Endometrial microvascular endothelial cells (primary cell): ENCODE measurements around the gene HMGCS2. TPM values are rescaled to one million over a fixed set of nuclear protein-coding genes. Genes with fewer than 3 reads are reported as not detected.

ENCODE experiments used
- in situ Hi-C: cut with HindIII; loops from 2 replicates; pipeline ENCODE4 v1.10.0; 2017; ENCODE audit warnings: low sequenced_read_pairs, low pct_unique_long_range_greater_than_20kb; ENCODE audit errors: inconsistent ontology term
- total RNA-seq: library from RNA; depleted of rRNA; stranded (reverse); fragments of >200 nt; gene quantifications from one replicate; pipeline ENCODE4 v1.2.3, GENCODE V29; 2015; ENCODE audit errors: inconsistent ontology term

HMGCS2 gene
- total RNA-seq, 1 donor from 2014 or later: not detected

DNA sequence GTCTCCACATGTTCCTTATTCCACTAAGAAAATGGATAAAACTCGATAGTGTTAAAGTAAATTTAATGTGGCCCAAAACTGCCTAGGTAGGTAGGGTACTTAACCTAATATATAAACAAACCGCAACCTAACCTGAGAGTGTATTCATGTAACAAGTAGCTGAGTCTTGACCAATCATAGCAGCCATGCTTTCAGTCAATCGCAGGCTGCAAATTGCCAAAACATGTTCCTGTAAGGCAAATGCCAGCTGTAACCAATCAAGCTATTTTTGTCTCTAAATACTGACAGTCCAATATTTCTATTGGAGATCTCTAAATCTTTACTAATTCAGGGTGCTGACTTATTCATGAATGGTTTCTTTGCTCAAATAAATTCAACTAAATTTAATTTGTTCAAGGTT is 3.1 kb upstream of the HMGCS2 start:
- in situ Hi-C loops: no loop called here

DNA sequence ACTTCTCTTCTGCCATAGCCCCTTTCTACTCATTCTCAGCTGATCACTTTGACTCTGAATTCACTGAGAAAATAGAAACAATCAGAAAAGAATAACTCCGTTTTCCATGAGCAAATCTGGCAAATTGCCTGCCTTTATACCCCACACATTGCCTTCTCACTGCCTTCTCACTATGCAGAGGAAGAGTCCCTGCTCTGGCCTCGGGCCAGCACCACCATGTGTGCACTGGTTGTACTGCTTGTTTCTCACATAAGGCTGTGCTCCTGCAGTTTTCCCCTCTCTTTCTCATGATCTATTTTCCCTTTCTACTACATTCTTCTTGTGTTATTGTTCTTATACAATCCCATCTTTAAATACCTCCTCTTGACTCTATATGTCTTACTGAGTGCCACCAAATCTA is 2.3 kb upstream of the HMGCS2 start:
- in situ Hi-C loops: no loop called here

DNA sequence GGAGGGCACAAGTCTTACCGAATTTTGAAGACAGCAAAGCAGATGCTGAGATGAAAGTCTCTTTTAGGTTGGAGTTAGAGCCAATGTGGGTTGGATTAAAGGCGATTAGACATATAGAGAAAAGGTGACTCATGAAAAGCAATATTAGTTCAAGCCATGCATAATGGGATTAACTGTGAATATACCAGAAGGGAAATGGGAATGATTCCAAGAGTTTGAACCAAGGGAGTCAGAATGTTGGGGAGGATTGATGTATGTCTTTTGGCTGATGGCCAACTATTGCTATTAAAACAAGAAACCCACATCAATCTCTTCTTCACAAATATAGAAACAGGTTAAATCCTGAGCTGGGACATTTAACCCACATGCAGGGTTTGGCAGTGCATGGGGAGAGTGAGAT is 1.2 kb downstream of the HMGCS2 start:
- in situ Hi-C loops: no loop called here

DNA sequence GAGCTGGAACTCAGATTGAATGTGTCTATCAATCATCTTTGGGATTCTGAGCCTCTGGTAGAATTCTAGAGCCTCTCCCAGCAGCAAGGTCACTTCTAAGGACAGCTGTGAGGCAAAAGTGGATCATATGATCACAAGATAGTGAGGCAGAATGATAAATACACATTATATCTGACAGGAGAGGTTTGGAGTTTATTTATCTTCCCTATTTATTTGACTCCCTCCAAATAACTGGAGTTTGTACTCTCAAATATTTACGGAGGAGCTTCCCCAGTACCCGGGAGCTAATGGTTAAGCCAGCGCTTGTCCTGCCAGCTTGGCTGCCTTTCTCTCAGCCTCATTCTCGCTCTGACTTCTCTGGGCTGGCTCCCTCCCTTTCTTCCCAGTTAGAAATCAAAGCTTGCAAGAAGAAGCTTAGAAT is 2.3 kb downstream of the HMGCS2 start:
- in situ Hi-C loops: no loop called here

DNA sequence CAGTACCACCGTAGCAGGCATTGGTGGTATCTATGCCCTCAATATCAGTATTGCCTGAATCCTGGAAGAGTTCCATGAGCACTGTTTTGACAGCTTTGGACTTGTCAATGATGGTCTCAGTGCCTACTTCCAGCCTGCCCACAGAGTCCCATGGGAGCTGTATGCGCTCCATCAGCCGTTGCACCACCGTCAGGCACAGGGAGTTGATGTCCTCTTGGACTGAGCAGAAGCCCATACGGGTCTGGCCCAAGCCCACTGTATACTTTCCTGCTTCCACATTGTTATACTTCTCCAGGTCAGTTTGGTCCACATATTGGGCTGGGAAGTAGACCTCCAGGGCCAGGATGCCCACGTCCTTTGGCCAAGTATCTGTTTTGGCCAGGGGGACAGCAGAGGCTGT is 4.5 kb downstream of the HMGCS2 start:
- in situ Hi-C loops: no loop called here

DNA sequence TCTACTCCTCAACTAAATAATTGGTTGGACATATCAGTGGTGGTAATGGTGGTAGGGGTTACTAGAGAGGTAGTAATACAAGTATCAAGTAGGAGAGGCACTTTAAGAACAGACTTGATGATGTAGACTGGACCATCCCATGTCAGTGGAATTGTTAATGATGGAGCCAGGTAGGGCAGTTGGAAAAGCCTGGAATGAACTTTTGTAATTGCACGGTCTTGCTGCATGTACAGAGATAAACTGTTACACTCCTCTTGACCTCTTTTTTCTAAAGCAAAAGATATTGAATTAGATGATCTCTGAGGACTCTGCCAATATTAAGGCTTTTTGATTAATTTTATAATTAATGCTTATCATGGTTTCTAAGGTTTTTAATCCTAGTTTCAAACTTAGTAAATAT is 5.8 kb downstream of the HMGCS2 start:
- in situ Hi-C loops: no loop called here

DNA sequence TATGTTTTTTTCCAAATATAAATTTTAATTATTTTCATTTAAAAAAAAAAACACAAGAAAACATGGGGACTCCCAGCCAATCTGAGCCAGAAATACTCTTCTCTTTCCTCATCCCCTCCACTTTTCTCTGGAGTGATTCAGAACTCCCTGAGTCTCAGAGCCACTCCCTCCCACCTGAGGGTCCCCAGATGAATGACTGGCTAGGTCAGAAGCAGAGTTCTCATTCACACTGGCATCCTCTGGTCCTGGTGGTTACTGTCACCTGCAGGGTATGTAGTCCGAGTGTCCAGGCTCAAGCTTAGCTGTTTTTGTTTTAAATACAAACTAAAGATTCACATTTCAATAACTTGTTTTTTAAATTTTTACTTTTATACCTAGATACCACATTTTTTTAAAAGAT is 6.3 kb downstream of the HMGCS2 start:
- in situ Hi-C loops: no loop called here

DNA sequence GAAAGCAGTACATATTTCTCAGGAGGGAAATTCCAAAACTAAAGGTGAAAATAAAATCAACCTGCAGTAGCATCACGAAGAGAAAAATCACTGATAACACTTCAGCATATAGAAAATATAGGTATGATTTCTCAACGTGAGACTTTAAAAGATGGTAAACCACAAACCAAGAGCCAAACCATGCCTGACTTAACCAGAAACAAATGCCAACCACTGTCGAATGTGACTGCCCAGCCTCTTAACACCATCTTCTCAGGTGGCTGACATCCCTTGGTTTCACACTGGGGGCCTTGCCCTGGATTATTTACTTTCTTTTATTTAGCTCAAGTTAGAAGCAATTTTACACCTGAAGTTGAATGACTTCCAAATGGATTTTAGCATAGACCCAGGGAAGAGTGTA is 10.1 kb downstream of the HMGCS2 start:
- in situ Hi-C loops: no loop called here

DNA sequence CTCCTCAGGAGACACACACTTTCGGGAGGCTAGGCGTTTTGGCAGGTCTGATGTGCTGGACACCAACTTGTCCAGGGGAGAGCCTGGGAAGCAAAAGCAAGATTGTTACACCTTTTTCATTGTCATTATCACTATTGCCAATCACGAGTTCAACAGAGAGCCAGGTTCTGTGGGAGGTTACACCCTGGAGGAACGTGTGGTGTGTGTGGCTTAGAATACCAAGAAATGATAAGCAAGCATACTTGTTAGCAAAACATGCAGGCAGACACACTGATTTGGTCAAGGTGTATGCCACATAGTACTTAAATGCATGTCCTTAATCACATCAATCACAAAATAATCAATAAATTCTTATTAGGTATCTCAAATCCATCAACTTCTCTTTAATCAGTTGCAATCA is 16.1 kb downstream of the HMGCS2 start:
- in situ Hi-C loops: no loop called here

DNA sequence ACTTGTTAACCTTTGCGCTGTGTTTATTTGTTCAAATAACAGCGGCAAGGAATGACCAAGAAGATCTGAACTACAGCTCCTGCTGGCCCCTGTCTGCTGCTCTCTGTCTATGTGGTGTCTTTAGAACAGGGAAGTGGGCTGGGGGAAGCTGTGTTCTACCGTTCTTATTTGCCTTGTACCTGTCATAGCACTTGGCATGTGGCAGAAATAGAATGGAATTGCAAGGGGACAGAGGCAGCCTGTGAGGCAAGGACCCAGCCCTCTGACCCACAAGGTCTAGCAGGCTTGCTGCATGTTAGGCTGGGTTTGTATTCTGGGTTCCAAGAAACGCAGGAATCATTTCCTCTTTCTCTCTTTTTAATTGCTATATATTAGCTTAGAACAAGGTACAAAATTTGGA is 20.7 kb downstream of the HMGCS2 start:
- in situ Hi-C loops: no loop called here

DNA sequence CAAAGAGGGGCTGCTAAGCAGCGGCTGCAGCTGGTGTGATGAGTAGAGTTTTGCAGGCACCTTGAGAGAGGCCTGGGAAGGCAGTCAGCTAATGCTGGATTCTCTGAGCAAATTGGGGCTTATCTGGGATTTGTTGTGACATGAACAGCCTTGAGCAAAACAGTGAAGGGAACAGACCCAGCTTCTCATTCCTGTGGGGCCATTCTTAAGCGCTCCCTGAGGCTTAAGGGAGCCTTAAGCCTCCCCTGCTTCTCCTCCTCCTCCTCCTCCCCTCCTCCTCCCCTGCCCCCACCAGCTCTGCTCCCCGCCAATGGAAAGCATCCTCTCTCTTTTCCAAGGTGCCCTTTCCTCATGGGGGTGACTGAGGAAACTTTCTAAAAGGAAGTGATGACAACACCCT is 21.3 kb downstream of the HMGCS2 start:
- in situ Hi-C loops: no loop called here

DNA sequence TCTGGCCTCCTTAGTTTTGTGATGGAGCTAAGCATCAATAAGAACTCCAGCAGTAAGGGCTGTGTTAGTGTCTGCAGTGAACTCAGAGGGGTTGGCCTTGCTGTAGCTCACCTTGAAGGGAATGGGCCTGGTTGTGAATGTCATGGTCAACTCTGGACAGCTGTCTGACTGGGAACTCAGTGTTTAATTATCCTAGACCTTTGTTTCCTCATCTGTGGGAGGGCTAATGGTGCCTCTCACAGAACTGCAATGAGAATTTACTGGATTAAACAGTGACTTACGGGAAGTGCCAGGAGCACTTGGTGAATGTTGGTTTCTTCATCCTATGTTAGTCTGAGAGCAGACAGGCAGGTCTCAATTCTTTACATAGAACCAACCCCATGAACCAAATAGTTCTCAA is 23.7 kb downstream of the HMGCS2 start:
- in situ Hi-C loops: no loop called here

DNA sequence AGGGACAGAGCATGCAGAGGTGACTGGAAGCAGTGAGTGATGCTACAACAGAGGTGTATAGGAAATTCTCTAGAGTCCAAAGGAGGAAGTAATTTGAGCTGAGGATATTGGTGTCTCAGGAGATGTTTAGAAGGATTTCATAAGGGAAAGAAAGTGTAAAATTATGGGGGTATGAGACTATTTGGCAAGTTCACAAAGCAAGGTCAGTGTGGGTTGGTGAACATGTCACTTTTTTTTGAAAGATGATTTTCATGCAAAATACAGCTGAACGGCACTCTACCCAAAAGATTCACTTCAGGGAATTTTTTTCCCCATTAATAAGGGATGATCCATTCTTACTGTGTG is 24.1 kb downstream of the HMGCS2 start:
- in situ Hi-C loops: no loop called here

DNA sequence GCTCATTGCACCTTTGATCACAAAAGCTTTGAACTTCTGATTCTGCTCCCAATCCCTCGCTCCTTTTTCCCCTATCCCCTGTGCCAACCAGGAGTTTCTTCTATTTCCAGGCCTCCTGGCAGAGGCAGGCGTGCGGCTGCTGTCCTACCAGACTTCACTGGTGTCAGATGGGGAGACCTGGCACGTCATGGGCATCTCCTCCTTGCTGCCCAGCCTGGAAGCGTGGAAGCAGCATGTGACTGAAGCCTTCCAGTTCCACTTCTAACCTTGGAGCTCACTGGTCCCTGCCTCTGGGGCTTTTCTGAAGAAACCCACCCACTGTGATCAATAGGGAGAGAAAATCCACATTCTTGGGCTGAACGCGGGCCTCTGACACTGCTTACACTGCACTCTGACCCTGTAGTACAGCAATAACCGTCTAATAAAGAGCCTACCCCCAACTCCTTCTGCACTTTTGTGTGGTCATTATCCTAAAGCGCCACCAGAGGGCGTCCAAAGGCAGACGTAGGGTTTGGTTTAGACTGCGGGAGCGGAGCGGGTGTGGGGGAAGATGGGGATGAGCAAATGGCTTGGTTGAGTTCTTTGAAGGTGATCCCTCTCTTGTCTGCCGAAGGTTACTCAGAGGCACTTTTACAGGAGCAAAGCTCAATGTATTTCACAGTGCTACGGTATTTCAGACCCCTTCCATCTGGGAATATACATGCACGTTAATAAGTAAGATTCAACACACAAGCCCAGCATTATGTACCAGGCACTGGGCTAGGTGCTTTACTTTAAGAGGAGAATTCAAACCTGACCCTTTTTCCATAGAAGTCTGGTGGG is 24.7 kb downstream of the HMGCS2 start:
- in situ Hi-C loops: no loop called here

DNA sequence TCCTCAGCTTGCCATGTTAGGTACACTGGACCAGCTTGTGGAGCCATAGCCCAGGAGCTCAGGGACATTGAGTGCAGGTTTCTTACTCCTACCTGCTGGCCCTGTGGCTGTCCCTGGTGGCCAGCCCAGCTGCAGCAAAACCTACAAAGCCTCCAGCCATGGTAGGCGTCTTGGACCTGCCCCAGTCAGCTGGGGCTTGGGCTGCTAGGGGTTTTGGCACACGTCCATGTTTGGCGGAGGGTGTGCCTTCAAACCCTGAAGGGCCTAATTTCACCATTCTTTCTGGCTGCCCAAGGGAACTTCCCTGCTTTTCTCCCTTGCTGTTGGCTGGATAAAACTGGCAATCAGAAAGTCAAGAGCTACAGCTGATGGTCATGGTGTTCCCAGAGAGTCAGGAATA is 25.4 kb downstream of the HMGCS2 start:
- in situ Hi-C loops: no loop called here

DNA sequence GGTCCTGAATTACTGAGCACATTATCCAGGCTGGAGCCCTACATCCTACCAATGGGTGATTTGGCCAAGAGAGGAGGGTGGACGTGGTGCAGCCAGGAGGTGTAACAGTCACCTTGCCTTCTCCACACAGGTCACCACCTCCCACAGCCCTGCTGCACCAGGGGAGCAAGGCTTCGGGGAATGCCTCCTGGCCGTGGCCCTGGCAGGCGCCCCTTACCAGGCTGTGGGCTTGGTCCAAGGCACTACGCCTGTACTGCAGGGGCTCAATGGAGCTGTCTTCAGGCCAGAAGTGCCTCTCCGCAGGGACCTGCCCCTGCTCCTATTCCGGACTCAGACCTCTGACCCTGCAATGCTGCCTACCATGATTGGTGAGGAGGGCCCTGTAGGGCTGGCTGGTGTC is 26.0 kb downstream of the HMGCS2 start:
- in situ Hi-C loops: no loop called here

DNA sequence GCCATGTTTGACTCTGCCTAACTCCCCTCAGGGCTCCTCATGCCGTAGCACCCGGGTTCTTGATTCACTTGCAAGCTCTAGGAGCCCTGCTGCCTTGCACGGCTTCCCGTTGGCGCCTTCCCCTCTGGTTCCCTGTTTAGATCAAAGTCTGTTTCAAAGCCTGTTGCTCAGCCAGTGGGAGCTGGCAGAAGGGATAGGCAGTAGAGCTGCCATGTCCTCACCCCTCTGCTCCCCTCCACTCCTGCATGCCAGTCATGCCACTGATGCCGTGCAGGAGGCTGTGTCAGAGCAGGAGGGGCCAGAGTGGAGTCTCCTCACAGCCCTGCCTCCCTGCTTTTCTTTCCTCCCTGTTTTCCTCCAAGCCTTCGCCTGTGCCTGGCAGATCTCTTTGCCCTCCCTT is 26.5 kb downstream of the HMGCS2 start:
- in situ Hi-C loops: no loop called here

DNA sequence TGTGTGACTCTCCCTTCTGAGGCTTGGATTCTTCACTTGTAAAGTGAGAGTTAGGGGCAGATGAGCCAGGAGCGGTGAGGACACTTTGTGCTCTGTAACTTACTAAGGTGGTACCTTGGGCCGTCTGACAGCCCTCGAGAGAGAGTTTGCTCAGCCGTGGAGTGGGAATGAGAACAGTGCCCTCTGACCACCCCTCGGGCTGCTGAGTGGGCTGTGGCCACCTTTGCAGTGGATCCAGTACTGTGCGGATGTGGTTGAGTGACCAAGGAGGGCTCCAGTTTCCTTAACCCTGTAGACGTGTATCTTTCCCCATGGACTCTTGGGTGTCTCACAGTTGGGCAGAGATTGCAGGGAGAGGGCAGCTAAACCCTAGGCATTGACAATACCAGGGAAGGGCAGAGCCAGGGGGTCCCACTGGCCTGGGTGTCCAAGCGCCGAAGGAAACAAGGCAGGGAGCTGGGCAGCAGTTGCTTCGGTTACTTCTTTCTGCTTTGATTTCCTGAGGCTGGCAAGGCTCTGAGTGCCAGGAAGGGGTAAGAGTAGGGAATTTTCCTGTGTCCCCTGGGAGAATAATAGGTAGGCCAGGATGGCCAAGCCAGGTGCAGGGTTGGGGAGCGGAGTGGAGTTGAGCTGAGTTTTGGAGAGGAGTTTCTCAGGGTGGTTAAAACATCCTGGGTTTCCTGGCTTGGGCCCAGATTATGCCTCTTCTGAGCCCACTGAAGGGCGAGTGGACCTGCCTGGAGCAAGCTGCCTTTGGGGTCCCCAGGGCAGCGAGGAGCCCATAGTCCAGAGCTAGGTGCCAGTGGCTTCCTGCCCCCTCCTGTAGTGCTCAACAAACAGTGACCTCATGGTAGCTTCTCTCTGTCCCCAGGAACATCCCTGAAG is 27.6 kb downstream of the HMGCS2 start:
- in situ Hi-C loops: no loop called here

DNA sequence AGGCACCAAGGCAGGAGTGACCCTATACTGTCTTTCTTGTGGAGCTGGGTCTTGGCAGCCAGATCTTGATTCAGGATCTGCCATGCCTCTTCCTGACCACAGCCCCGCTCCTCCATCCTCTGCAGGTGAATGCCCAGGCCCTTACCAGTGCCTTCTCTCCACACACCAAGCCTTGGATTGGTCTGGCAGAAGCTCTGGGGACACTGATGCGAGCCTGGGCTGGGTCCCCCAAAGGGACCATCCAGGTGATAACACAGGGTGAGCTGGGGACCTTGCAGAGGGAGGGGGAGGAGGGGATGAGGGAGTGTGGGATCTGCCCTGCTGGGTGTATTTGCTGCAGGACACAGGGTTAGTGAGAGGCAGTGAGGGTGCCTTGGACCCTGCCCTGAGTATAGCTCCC is 28.4 kb downstream of the HMGCS2 start:
- in situ Hi-C loops: no loop called here

DNA sequence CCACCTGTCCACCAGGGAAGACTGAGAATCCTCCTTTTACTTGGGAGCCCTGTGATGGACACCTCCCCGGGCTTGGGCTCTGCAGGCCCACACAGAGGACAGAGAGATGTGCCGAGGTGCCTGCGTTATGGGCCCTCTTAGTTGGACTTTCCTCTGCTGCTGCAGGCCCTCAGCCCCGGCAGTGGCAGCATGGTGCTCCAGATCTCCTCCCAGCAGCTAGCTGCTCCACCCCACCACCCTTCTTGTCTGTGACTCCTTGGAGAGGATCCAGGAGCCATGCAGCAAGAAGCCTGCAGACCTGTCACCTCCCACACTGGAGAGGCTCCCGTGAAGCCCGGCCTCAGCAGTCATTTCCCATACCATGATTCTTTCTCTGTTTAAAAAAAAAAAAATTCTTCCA is 29.6 kb downstream of the HMGCS2 start:
- in situ Hi-C loops: no loop called here
